Rectal smooth muscle tissue (tissue), 1 donor: ENCODE measurements around the gene RHOU.

ENCODE experiments used
- H3K27ac ChIP-seq: one replicate; pipeline ENCODE4 v1.7.0; 2013; ENCODE audit warnings: low read depth, low read length, inconsistent platforms
- H3K27me3 ChIP-seq: one replicate; pipeline ENCODE4 v1.7.0; 2013; ENCODE audit warnings: low read length; ENCODE audit not compliant: control insufficient read depth, insufficient read depth
- H3K36me3 ChIP-seq: one replicate; pipeline ENCODE4 v1.7.0; 2013; ENCODE audit warnings: low read length; ENCODE audit not compliant: control insufficient read depth, insufficient read depth
- H3K4me1 ChIP-seq: one replicate; pipeline ENCODE4 v1.7.0; 2013; ENCODE audit warnings: low read length; ENCODE audit not compliant: control insufficient read depth, insufficient read depth
- H3K4me3 ChIP-seq: one replicate; pipeline ENCODE4 v1.7.0; 2013; ENCODE audit warnings: low read length
- H3K9ac ChIP-seq: one replicate; pipeline ENCODE4 v1.7.0; 2013; ENCODE audit warnings: low read length

The RHOU gene

DNA sequence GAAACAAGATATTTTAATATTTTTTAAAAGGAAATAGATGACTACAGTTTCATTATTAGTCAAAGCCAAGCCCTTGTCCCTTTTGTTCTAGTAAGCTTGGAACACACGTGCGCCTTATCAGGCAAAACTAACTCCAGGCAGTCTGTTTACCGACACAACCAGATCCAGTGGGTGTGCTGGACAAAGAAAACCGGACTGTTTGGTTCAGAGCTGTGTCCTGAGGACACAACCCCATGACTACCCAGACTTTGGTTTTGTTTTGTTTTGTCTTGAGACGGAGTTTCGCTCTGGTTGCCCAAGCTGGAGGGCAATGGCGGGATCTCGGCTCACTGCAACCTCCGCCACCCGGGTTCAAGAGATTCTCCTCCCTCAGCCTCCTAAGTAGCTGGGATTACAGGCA is 13.9 kb upstream of the RHOU start:
- no peak overlapping the region for H3K4me3 ChIP-seq
- H3K27me3 ChIP-seq, result no peaks in the 10 kb centered on the region
- no peaks in the 10 kb centered on the region for H3K4me1 ChIP-seq
- no peak overlapping the region for H3K27ac ChIP-seq
- no peaks in the 10 kb centered on the region for H3K36me3 ChIP-seq
- no peak overlapping the region for H3K9ac ChIP-seq

DNA sequence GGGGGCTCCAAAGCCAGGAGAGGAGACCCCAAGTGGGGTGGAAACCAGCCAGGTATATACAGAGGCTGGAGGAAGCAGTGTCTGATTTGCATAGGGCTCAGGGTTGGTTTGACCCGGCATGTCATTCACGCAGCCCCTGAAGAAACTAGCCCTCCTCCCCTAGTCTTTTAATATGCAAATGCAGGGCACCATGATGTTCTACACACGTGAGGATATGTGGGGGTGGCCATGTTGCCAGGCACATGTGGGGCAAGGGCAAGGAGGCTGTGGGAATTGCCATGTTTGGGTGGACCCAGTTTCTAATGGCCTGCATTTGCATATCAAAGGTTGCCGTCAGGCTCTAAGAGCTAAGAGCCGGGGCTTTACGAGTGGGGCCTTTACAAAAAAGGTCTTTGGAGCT is 12.0 kb upstream of the RHOU start:
- H3K27ac ChIP-seq, result no peak overlapping the region
- H3K4me3 ChIP-seq, result no peak overlapping the region

DNA sequence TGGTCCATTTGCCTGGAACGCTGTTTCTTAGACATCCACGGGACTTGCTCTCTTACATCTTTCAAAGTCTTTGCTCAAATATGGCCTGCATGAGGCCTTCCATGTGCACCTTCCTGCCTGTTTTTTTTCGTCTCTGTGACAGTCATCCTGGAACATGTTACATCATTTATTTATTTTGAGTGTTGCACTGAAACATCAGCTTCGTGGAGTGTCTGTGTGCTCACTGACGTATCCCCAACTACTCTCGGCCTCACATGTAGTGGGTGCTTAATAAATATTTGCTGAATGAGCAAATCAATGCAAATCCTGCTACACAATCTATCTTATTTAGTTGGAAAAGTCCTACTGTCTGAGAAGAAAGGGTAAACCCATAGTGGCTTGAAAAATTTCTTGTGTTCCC is 11.4 kb upstream of the RHOU start:
- Histone ChIP-seq H3K4me3 (no peak overlapping the region), H3K27me3 (no peaks in the 10 kb centered on the region), H3K36me3 (no peaks in the 10 kb centered on the region), H3K9ac (no peak overlapping the region), H3K4me1 (no peaks in the 10 kb centered on the region), H3K27ac (no peak overlapping the region)

More for the DNA sequence above, 12.0 kb upstream of the RHOU start:
- no peaks in the 10 kb centered on the region for H3K4me1 ChIP-seq
- no peaks in the 10 kb centered on the region for H3K36me3 ChIP-seq
- no peak overlapping the region for H3K9ac ChIP-seq
- no peaks in the 10 kb centered on the region for H3K27me3 ChIP-seq

DNA sequence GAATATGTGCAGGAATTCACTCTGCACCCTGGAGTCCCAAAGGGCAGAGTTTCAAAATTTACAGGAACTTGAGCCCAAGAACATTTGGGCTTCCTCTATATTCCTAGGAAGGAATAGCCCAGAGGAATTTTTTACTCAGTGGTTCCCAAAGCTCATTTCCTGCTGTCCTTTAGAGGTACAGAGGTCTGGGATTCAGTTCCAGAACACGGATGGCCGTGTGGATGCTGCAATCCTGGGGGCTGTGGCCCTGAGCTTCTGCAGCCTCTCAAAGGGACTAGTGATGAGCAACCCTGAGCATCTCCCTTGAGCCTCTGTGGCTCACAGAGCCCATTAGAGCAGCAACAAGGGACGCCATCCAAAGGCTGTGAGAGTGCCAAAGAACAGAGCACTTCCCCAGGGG is 10.1 kb upstream of the RHOU start:
- H3K4me1 ChIP-seq, result no peaks in the 10 kb centered on the region
- no peaks in the 10 kb centered on the region for H3K27me3 ChIP-seq
- no peak overlapping the region for H3K4me3 ChIP-seq
- H3K27ac ChIP-seq, result no peak overlapping the region
- H3K9ac ChIP-seq, result no peak overlapping the region
- H3K36me3 ChIP-seq, result no peaks in the 10 kb centered on the region

DNA sequence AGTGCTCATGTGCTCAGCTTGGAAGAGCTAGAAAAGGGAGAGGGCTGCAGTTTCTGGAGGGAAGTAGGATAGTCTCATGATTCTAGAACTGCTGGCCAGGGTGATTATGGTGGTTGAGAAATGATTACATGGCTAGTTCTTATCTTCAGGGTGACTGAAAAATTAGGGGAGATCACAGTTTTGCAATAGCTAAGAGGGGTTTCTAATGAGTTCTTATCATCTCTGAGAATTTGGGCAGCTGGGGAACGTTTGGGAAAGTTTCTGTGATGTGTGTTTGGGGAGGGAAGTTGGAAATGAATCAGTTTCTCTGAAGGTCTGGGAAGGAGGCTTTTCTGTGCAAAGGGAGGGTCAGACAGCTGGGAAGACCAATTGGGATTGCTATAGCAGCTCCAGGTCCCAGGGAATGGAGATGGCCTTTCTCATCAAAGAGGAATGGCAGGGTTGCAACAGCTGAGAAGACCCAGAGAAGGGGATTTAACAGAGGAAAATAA is 7.6 kb upstream of the RHOU start:
- Histone ChIP-seq H3K36me3 (no peaks in the 10 kb centered on the region), H3K9ac (no peak overlapping the region), H3K27ac (no peak overlapping the region), H3K4me1 (no peaks in the 10 kb centered on the region), H3K4me3 (no peak overlapping the region), H3K27me3 (no peaks in the 10 kb centered on the region)

DNA sequence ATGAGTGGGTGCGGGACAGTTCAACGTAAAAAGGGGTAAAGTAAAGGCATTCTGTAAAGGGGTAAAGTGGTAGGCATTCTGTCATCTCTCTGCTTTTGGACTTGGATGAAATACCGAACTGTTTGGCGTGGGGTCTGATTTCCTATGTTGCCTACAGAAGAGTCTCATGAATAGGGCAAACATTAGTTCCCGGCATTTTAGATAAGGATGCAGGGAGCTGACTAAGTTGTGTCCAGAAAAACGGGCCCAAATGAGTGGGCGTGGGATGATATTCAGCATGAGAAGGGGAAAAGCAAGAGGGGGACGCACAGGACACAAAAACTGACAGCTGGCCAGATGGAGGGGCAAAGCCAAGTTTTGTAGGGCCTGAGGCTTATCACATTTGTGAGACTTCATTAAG is 2.9 kb upstream of the RHOU start:
- H3K9ac ChIP-seq, result no peak overlapping the region

DNA sequence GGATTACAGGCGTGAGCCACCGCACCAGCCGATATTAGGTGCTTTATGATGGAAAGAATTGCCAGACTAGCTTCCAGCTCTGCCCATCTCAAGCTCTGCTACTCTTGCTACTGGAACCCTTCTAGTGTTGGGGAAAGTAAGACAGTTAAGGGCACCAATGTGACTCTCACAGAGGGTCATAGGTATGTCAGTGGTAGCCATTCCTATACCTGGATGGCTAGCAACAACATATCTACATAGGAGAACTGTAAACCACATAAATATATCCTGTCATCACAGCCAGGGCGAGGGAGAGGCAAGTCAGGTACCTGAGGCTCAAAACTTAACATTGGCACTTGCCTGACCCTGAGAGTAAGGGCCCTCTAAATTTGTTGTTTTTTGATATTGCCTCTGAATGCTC is 1.7 kb upstream of the RHOU start:
- Histone ChIP-seq H3K9ac (no peak overlapping the region), H3K27ac (no peak overlapping the region), H3K27me3 (no peaks in the 10 kb centered on the region), H3K4me3 (no peak overlapping the region), H3K36me3 (no peaks in the 10 kb centered on the region), H3K4me1 (peaks cover 6% of the 10 kb centered on the region)

More for the DNA sequence above, 2.9 kb upstream of the RHOU start:
- H3K27me3 ChIP-seq, result no peaks in the 10 kb centered on the region
- peaks cover 5% of the 10 kb centered on the region for H3K4me1 ChIP-seq
- no peaks in the 10 kb centered on the region for H3K36me3 ChIP-seq
- no peak overlapping the region for H3K4me3 ChIP-seq
- H3K27ac ChIP-seq, result no peak overlapping the region

DNA sequence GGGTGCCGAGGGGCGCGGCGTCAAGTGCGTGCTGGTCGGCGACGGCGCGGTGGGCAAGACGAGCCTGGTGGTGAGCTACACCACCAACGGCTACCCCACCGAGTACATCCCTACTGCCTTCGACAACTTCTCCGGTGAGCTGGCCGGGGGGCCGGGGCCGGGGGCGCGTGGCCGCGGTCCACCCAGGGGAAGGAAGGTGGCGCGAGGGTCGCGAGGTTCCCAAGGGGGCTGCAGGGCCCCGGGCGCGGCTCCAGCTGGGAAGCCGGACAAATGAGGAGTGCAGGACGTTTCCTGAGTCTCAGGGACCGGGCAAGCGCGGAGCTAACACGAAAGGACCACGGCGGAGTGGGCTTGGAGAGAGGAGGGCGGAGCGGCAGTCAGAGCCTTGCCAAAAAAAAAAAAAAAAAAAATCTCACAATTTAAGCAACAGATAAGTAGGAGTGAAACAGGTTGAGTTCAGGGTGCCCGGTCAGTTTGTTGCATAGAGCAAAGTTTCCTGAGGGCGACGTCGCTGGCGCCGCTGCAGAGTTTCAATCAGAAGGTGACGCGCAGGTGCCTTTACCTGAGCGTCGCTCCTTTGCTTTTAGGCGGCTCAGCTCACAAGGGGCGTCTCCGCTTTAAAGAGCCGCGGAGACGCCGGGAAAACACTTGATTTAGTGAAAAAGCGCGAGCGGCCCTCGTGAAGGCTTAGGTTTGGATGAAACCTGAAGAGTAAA is 750 bp downstream of the RHOU start:
- Histone ChIP-seq H3K27me3 (no peaks in the 10 kb centered on the region), H3K4me1 (peaks cover 6% of the 10 kb centered on the region), H3K9ac (peak overlapping the region; percentile 83), H3K27ac (peak overlapping the region; percentile 90), H3K4me3 (peak overlapping the region; percentile 82), H3K36me3 (no peaks in the 10 kb centered on the region)

DNA sequence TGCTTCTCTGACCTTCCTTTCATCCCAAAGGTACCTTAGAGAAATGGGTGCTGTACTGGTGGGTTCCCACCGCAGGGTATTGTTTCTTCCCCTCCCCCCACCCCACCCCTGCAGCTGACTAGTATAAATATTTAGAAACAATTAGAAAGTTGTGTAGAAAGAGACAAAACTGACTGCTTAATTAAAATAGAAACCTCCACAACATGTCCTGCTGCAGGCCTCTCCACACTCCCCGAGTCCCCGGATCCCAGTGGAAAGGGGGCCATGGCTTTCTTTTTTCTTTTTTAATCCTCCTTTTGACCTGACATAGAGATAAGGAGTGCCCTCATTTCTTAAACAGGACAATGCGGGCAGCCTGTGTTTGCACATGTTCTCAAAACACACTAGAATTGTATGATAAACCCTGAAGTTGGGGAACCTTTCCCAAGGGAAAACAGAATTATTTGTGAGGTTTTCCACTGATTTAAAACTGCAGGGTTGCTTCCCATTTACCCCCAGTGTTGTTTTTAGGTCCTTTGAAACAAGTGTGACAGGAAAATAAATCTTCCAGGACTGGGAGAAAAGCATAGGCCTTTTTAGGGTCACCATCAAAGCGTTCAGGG is 1.7 kb downstream of the RHOU start:
- Histone ChIP-seq H3K27me3 (no peaks in the 10 kb centered on the region), H3K36me3 (no peaks in the 10 kb centered on the region), H3K27ac (peak overlapping the region; percentile 90), H3K4me3 (peak overlapping the region; percentile 82), H3K9ac (peak overlapping the region; percentile 4), H3K4me1 (peaks cover 6% of the 10 kb centered on the region)

DNA sequence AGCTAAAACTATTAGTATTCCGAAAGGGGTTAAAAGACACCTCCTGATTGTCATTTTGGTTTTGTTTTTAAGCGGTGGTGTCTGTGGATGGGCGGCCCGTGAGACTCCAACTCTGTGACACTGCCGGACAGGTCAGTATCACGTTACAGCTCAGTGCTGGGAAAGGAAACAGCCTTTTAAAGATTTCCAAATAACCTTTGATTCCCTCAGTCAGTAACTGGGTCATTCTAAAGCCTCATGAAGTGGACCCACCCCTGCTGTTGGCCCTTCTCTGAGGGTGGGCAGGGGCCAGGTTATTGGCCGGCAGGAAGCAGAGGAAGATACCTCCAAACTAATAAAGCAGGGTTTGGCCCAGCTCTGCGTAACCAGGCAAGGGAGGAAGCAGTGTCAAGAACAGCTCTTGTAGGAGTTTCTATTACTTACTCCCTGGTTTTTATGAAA is 2.3 kb downstream of the RHOU start:
- no peaks in the 10 kb centered on the region for H3K36me3 ChIP-seq
- peak overlapping the region; percentile 82 for H3K4me3 ChIP-seq
- H3K27ac ChIP-seq, result peak overlapping the region; percentile 34
- peak overlapping the region; percentile 4 for H3K9ac ChIP-seq
- peaks cover 6% of the 10 kb centered on the region for H3K4me1 ChIP-seq
- no peaks in the 10 kb centered on the region for H3K27me3 ChIP-seq

DNA sequence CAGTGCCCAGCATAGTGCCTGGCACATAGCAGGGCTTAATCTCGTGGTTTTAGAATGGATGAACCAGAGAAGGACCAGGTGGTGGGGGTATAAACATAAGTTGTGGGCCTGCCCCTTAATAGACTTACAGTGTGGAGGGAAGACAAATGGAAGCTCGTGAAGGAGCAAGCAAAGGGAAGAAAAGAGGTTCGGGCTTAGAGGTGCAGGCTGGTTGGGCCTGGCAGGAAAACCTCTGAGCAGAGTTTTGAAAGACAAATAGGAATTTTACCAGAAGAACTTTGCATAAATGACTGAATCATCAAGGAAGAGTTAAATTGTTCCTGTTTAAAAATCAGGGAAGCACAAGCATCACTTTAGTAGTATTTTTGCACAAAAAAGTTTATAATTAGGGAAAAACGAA is 4.5 kb downstream of the RHOU start:
- H3K27me3 ChIP-seq, result no peaks in the 10 kb centered on the region
- H3K9ac ChIP-seq, result no peak overlapping the region
- H3K27ac ChIP-seq, result no peak overlapping the region
- peaks cover 6% of the 10 kb centered on the region for H3K36me3 ChIP-seq
- no peak overlapping the region for H3K4me3 ChIP-seq
- H3K4me1 ChIP-seq, result peaks cover 2% of the 10 kb centered on the region

DNA sequence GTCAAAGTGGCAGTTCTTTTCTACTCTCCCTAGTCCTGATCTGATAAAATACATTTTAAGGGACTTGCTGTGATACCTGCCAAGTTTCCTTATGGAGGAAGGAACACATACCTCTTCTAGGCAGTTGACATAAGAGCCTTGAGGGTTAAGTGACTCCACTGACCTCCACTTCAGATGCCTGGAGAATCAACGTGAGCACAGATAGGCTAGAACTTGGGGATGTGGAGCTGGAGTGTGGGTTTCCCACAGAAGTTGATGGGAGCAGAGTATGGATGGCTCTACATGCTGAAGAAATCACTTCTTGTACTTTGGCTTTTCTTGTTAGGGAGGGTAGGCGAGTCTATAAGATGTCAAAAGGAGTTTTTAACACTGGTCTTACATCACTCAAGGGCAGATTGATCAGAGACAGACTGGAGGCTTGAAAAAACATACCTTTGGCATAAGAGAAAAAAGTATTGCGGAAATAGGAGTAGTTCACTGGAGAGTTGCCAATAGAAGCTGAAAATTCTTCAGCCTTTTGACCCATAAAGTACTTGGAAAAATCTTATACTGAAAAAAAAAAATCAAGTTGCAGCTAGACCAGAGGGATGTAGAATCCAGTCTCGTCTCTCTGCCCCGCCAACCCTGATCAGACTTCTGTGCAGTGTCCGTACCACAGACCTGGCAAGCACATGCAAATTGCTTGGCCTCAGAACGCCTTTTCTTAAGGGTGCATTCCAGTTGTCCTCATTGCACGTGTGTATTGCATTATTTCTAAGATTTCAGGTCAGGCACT is 5.5 kb downstream of the RHOU start:
- H3K27me3 ChIP-seq, result no peaks in the 10 kb centered on the region
- no peak overlapping the region for H3K27ac ChIP-seq
- H3K4me3 ChIP-seq, result no peak overlapping the region
- H3K36me3 ChIP-seq, result peaks cover 6% of the 10 kb centered on the region
- peaks cover 2% of the 10 kb centered on the region for H3K4me1 ChIP-seq
- H3K9ac ChIP-seq, result no peak overlapping the region
